Measurements from ENCODE around the gene TEX38.

Gene TEX38

GRCh38 chr1:46643368-46643775 is 28.3 kb upstream of the TEX38 start:
- no peak for DNase-seq (ENCODE audit: low spot score)
- H3K27ac ChIP-seq (ENCODE audit: poor library complexity, severe bottlenecking) = no peak overlapping the region
- no peak overlapping the region for H3K4me3 ChIP-seq (ENCODE audit: severe bottlenecking)
- no peaks in the 10 kb centered on the region for H3K27me3 ChIP-seq (ENCODE audit: insufficient read depth, poor library complexity, severe bottlenecking)
- ATAC-seq (ENCODE audit: low read depth) = peak; percentile 89
- peaks cover 36% of the 10 kb centered on the region for H3K36me3 ChIP-seq (ENCODE audit: low read depth)
- no peaks in the 10 kb centered on the region for H3K9me3 ChIP-seq (ENCODE audit: severe bottlenecking)
- TF ChIP-seq CTCF (IDR thresholded peaks at IDR 0.05; ENCODE audit: poor library complexity, severe bottlenecking) = no peak
- H3K4me1 ChIP-seq (ENCODE audit: insufficient read depth, poor library complexity, severe bottlenecking) = peaks cover 13% of the 10 kb centered on the region

GRCh38 chr1:46645815-46646214 is 25.8 kb upstream of the TEX38 start:
- H3K9me3 ChIP-seq (ENCODE audit: severe bottlenecking) = peaks cover 10% of the 10 kb centered on the region
- peaks cover 51% of the 10 kb centered on the region for H3K36me3 ChIP-seq (ENCODE audit: low read depth)
- peaks cover 5% of the 10 kb centered on the region for H3K4me1 ChIP-seq (ENCODE audit: insufficient read depth, poor library complexity, severe bottlenecking)
- no peak overlapping the region for H3K4me3 ChIP-seq (ENCODE audit: severe bottlenecking)
- ATAC-seq (ENCODE audit: low read depth) (no peak), DNase-seq (ENCODE audit: low spot score) (no peak)
- no peak for TF ChIP-seq CTCF (IDR thresholded peaks at IDR 0.05; ENCODE audit: poor library complexity, severe bottlenecking)
- H3K27me3 ChIP-seq (ENCODE audit: insufficient read depth, poor library complexity, severe bottlenecking) = no peaks in the 10 kb centered on the region
- H3K27ac ChIP-seq (ENCODE audit: poor library complexity, severe bottlenecking) = no peak overlapping the region

GRCh38 chr1:46646331-46646730 is 25.3 kb upstream of the TEX38 start:
- Histone ChIP-seq H3K9me3 (ENCODE audit: severe bottlenecking) (peaks cover 10% of the 10 kb centered on the region), H3K36me3 (ENCODE audit: low read depth) (peaks cover 53% of the 10 kb centered on the region), H3K4me1 (ENCODE audit: insufficient read depth, poor library complexity, severe bottlenecking) (peaks cover 5% of the 10 kb centered on the region), H3K4me3 (ENCODE audit: severe bottlenecking) (no peak overlapping the region), H3K27ac (ENCODE audit: poor library complexity, severe bottlenecking) (no peak overlapping the region), H3K27me3 (ENCODE audit: insufficient read depth, poor library complexity, severe bottlenecking) (no peaks in the 10 kb centered on the region)
- TF ChIP-seq CTCF (IDR thresholded peaks at IDR 0.05; ENCODE audit: poor library complexity, severe bottlenecking) = no peak
- no peak for ATAC-seq (ENCODE audit: low read depth)
- DNase-seq (ENCODE audit: low spot score) = no peak

GRCh38 chr1:46646844-46647243 is 24.8 kb upstream of the TEX38 start:
- no peak for TF ChIP-seq CTCF (IDR thresholded peaks at IDR 0.05; ENCODE audit: poor library complexity, severe bottlenecking)
- Histone ChIP-seq H3K9me3 (ENCODE audit: severe bottlenecking) (peaks cover 10% of the 10 kb centered on the region), H3K4me3 (ENCODE audit: severe bottlenecking) (no peak overlapping the region), H3K36me3 (ENCODE audit: low read depth) (peaks cover 56% of the 10 kb centered on the region), H3K27me3 (ENCODE audit: insufficient read depth, poor library complexity, severe bottlenecking) (no peaks in the 10 kb centered on the region), H3K27ac (ENCODE audit: poor library complexity, severe bottlenecking) (no peak overlapping the region), H3K4me1 (ENCODE audit: insufficient read depth, poor library complexity, severe bottlenecking) (peaks cover 5% of the 10 kb centered on the region)
- no peak for ATAC-seq (ENCODE audit: low read depth)
- DNase-seq (ENCODE audit: low spot score) = no peak

- no peak for TF ChIP-seq CTCF (IDR thresholded peaks at IDR 0.05; ENCODE audit: poor library complexity, severe bottlenecking)
- Histone ChIP-seq H3K36me3 (ENCODE audit: low read depth) (peaks cover 60% of the 10 kb centered on the region), H3K4me1 (ENCODE audit: insufficient read depth, poor library complexity, severe bottlenecking) (peaks cover 5% of the 10 kb centered on the region), H3K27ac (ENCODE audit: poor library complexity, severe bottlenecking) (no peak overlapping the region), H3K4me3 (ENCODE audit: severe bottlenecking) (no peak overlapping the region), H3K9me3 (ENCODE audit: severe bottlenecking) (peaks cover 10% of the 10 kb centered on the region), H3K27me3 (ENCODE audit: insufficient read depth, poor library complexity, severe bottlenecking) (no peaks in the 10 kb centered on the region)
- DNase-seq (ENCODE audit: low spot score) = no peak
- ATAC-seq (ENCODE audit: low read depth) = no peak
Observed at GRCh38 chr1:46647611-46648010, 24.0 kb upstream of the TEX38 start.

Measured in RWPE2 (cell line).